OCI-LY7 (cell line): ENCODE results near the gene PCNX1. TPM values are rescaled to one million over a fixed set of nuclear protein-coding genes. Genes with fewer than 3 reads are reported as not detected.

Experiments
- BruUV-seq: library from RNA; stranded (reverse); fragments of 400-500 nt; replicated peaks from 2 replicates; lab custom pipeline; 2021; lab: Mats Ljungman, UMichigan
- CTCF ChIA-PET: fragments of 300-600 bp; sonication (Branson Sonifier 250); formaldehyde crosslinking; loops from one replicate; lab custom pipeline; 2022; ENCODE audit warnings: antibody characterized with exemption; ENCODE audit not compliant: unreplicated experiment; lab: Charles Lee
- POLR2A ChIA-PET: fragments of 300-600 bp; sonication (Branson Sonifier 250); formaldehyde crosslinking; loops from one replicate; lab custom pipeline; 2022; ENCODE audit warnings: antibody characterized with exemption; lab: Charles Lee
- DNase-seq: peaks from one replicate; pipeline ENCODE4 v3.0.0-alpha.2; 2015; ENCODE audit warnings: low spot score
- H2AFZ ChIP-seq: fragments of 200-600 bp; sonication (generic), shearing (Covaris generic); 2 replicates; pipeline ENCODE4 v1.6.1; 2014; ENCODE audit warnings: mild to moderate bottlenecking, antibody characterized with exemption, low read length, moderate library complexity
- H3K27ac ChIP-seq: fragments of 200-600 bp; sonication (generic); 2 replicates; pipeline ENCODE4 v1.5.1; 2014; ENCODE audit warnings: mixed run types, low read depth, mild to moderate bottlenecking, moderate library complexity, low read length, inconsistent platforms; ENCODE audit not compliant: poor library complexity, severe bottlenecking
- H3K36me3 ChIP-seq: fragments of 200-600 bp; sonication (generic); 2 replicates; pipeline ENCODE4 v1.6.1; 2014; ENCODE audit warnings: mild to moderate bottlenecking, antibody characterized with exemption, low read length, moderate library complexity, mixed read lengths; ENCODE audit not compliant: insufficient read depth
- H3K4me1 ChIP-seq: fragments of 200-600 bp; sonication (generic); 2 replicates; pipeline ENCODE4 v1.5.1; 2014; ENCODE audit warnings: mild to moderate bottlenecking, low read length; ENCODE audit not compliant: insufficient read depth, poor library complexity, severe bottlenecking
- H3K4me2 ChIP-seq: fragments of 200-600 bp; sonication (generic); 2 replicates; pipeline ENCODE4 v1.6.1; 2014; ENCODE audit warnings: mild to moderate bottlenecking, low read length
- H3K4me3 ChIP-seq: fragments of 200-600 bp; sonication (generic); 2 replicates; pipeline ENCODE4 v1.5.1; 2014; ENCODE audit warnings: mild to moderate bottlenecking, low read depth, low read length; ENCODE audit not compliant: poor library complexity, severe bottlenecking
- H3K79me2 ChIP-seq: fragments of 200-600 bp; sonication (generic); 2 replicates; pipeline ENCODE4 v1.6.1; 2016; ENCODE audit warnings: low read depth, mild to moderate bottlenecking, low read length, moderate library complexity, mixed read lengths; ENCODE audit not compliant: insufficient read depth
- H3K9me2 ChIP-seq: fragments of 200-600 bp; sonication (generic); 2 replicates; pipeline ENCODE4 v1.6.1; 2016; ENCODE audit warnings: mild to moderate bottlenecking, low read length, mixed read lengths; ENCODE audit not compliant: insufficient read depth
- H3K9me3 ChIP-seq: fragments of 200-600 bp; sonication (generic); 2 replicates; pipeline ENCODE4 v1.6.1; 2014; ENCODE audit warnings: mild to moderate bottlenecking, mixed run types, low read length, mixed read lengths
- H4K20me1 ChIP-seq: fragments of 200-600 bp; sonication (generic); 2 replicates; pipeline ENCODE4 v1.6.1; 2014; ENCODE audit warnings: mild to moderate bottlenecking, antibody characterized with exemption, low read length, moderate library complexity, mixed read lengths; ENCODE audit not compliant: insufficient read depth
- EZH2phosphoT487 ChIP-seq: fragments of 200-600 bp; sonication (generic); IDR thresholded peaks from 2 replicates; pipeline ENCODE4 v1.6.1; 2018; ENCODE audit warnings: low read depth, borderline replicate concordance, mild to moderate bottlenecking, mixed run types, antibody characterized with exemption, low read length, moderate library complexity, mixed read lengths
- intact Hi-C: fragments of 100-400 bp; cut with micrococcal nuclease; formaldehyde crosslinking; loops from one replicate; pipeline ENCODE4 v1.10.0; 2022; ENCODE audit not compliant: unreplicated experiment
- total RNA-seq, 2 experiments: library from RNA; depleted of rRNA in 1 of 2; stranded (reverse); fragments of >200 nt in 1 of 2; shearing (Covaris generic) in 1 of 2; gene quantifications; 2 replicates each; pipeline ENCODE4 v1.2.3, GENCODE V29; 2014 to 2022
- TF ChIP-seq, protein P1 (sequence below): fragments of 200-600 bp; sonication (generic); conservative IDR thresholded peaks from 2 replicates; pipeline ENCODE4 v1.5.1; 2014; ENCODE audit warnings: mild to moderate bottlenecking, antibody characterized with exemption, low read length, moderate library complexity, mixed read lengths

Gene PCNX1
- total RNA-seq, 2 experiments from 2014 or later = 27.7 to 33.5 TPM

DNA sequence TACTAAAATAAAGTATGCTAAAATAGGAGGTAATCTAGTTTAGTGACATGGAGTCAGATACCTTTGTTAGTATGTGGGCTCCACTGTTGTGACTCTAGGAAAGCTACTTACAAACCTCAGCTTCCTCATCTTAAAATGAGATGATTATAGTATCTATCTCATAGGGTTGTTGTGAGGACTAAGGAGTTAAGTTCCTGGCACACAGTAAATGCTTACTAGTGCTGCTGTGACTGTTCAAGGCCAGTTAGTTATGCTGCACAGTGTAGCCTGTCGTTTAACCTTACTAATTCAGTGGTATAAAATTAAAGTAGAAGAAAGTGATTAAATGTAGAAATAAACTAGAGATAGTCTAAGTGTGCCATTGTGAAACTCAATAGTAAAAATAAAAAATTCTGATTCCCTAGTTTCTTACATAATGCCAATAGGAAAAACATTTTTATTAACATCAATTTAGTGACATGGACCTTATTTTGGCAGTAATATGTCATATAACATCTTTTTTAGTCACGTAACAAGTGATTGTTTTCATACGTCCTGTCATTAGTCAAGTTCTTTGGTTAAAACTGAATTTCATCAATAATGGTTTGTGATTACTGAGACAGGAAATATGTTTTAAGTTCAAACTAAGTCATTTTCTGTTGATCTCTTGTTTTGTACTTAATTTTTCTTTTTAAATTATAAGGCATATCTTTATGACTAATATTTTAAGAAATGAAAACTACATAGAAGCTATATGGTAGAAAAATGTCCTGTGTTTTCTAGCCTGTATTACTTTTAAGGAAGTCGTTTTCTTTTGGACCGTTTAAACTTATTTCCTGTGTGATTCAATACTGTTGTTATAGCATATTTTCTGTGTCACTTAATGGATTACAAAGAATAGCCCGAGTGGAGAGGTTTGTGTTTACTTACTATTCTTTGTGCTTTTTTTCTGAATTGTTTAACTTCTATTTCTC, 74.0 kb downstream of the PCNX1 start:
- BruUV-seq = no TSS peak
- no peaks in the 10 kb centered on the region for H3K4me1 ChIP-seq
- no peaks in the 10 kb centered on the region for H3K79me2 ChIP-seq
- peaks cover 23% of the 10 kb centered on the region; the same call in 1 of the 2 replicates for H3K36me3 ChIP-seq
- no peaks in the 10 kb centered on the region for H4K20me1 ChIP-seq
- TF ChIP-seq, protein P1, sequence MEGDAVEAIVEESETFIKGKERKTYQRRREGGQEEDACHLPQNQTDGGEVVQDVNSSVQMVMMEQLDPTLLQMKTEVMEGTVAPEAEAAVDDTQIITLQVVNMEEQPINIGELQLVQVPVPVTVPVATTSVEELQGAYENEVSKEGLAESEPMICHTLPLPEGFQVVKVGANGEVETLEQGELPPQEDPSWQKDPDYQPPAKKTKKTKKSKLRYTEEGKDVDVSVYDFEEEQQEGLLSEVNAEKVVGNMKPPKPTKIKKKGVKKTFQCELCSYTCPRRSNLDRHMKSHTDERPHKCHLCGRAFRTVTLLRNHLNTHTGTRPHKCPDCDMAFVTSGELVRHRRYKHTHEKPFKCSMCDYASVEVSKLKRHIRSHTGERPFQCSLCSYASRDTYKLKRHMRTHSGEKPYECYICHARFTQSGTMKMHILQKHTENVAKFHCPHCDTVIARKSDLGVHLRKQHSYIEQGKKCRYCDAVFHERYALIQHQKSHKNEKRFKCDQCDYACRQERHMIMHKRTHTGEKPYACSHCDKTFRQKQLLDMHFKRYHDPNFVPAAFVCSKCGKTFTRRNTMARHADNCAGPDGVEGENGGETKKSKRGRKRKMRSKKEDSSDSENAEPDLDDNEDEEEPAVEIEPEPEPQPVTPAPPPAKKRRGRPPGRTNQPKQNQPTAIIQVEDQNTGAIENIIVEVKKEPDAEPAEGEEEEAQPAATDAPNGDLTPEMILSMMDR = no peak
- TF ChIP-seq EZH2phosphoT487 = no peak
- CTCF ChIA-PET = no interaction called here
- intact Hi-C loops = no loop called here
- POLR2A ChIA-PET = interaction anchor here (0.5 to 1.2 kb wide), 3 partner anchors 17 to 81 kb away, joined by 3 to 5 read pairs (median 3); no protein-coding TSS in a partner anchor
- H2AFZ ChIP-seq = no peak overlapping the region
- H3K9me2 ChIP-seq = no peaks in the 10 kb centered on the region
- no peak overlapping the region for H3K4me3 ChIP-seq
- no peaks in the 10 kb centered on the region for H3K9me3 ChIP-seq
- H3K4me2 ChIP-seq = no peak overlapping the region
- H3K27ac ChIP-seq = no peak overlapping the region
- DNase-seq = no peak

DNA sequence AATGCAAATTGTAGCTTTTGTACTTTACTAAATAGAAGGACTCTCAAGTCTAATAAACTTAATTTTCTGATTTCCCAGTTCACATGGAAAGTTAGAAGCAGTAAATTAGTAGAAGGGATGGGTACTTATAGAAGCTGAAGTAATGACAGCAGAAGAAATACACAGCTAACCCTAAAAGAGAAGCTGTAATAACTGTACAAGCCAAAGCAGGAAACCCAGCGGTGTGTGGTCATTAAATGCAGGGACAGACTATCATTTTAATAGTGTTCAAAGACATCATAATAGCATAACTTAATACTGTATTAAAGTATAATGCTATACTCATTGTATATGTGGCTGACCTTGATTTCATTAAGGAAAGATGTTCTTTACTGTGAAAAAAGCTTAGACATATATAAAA, 74.9 kb downstream of the PCNX1 start:
- TF ChIP-seq, protein P1 = no peak
- TF ChIP-seq EZH2phosphoT487 = no peak
- no peaks in the 10 kb centered on the region for H3K9me3 ChIP-seq
- H2AFZ ChIP-seq = no peak overlapping the region
- no peak for DNase-seq
- no TSS peak for BruUV-seq
- intact Hi-C loops = no loop called here
- H3K4me2 ChIP-seq = no peak overlapping the region
- no peaks in the 10 kb centered on the region for H3K9me2 ChIP-seq
- H3K36me3 ChIP-seq = peaks cover 16% of the 10 kb centered on the region; the same call in 1 of the 2 replicates
- H3K27ac ChIP-seq = no peak overlapping the region
- no peaks in the 10 kb centered on the region for H3K79me2 ChIP-seq
- H3K4me3 ChIP-seq = no peak overlapping the region
- H4K20me1 ChIP-seq = no peaks in the 10 kb centered on the region
- ChIA-PET POLR2A (interaction anchor here (0.5 to 1.2 kb wide), 3 partner anchors 16 to 80 kb away, joined by 3 to 5 read pairs (median 3); no protein-coding TSS in a partner anchor), CTCF (no interaction called here)
- no peaks in the 10 kb centered on the region for H3K4me1 ChIP-seq

DNA sequence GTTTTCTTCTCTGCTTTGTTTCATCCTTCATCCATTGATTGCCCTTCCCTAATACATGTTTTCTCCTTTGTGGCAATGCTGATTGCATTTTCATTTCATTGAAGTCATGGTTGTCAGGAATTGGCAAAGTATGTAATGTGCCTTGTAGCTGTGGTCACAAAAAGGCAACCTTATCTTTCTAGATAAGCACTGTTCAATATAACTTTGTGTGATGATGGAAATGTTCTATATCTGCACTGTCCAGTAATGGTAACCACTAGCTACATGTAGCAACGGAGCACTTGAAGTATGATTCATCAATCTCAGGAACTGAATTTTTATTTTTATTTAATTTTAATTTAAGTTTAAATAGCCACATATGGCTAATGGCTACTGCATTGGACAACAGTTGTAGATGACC, 79.8 kb downstream of the PCNX1 start:
- Histone ChIP-seq H3K4me2 (no peak overlapping the region), H2AFZ (no peak overlapping the region), H3K79me2 (no peaks in the 10 kb centered on the region), H3K4me3 (no peak overlapping the region), H3K27ac (no peak overlapping the region), H3K9me3 (no peaks in the 10 kb centered on the region), H3K4me1 (no peaks in the 10 kb centered on the region), H3K36me3 (no peaks in the 10 kb centered on the region), H3K9me2 (no peaks in the 10 kb centered on the region), H4K20me1 (no peaks in the 10 kb centered on the region)
- intact Hi-C loops = no loop called here
- POLR2A ChIA-PET = no interaction called here
- CTCF ChIA-PET = no interaction called here
- BruUV-seq = no TSS peak
- TF ChIP-seq EZH2phosphoT487 = no peak
- TF ChIP-seq, protein P1 = no peak
- DNase-seq = no peak
